GM19324 (cell line): ENCODE measurements around the gene TMEM11.
"Not testable (repeated sequence)": the region's sequence is repeated elsewhere in the genome, so short reads cannot be mapped to it uniquely, and the experiment has no call there.

ENCODE experiments used
- ATAC-seq: cut with Tn5 transposase; IDR thresholded peaks from one replicate; pipeline ENCODE4 v1.9.1; 2021; ENCODE audit warnings: mild to moderate bottlenecking, moderate library complexity; ENCODE audit not compliant: unreplicated experiment, low FRiP score

TMEM11 gene

GRCh38 chr17:21212826-21213637 is 929 bp downstream of the TMEM11 start:
- ATAC-seq = no peak

GRCh38 chr17:21211825-21212479 is 2.0 kb downstream of the TMEM11 start:
- no peak for ATAC-seq

- no peak for ATAC-seq
These were observed 3.4 kb downstream of the TMEM11 start for GRCh38 chr17:21210411-21211076.

DNA sequence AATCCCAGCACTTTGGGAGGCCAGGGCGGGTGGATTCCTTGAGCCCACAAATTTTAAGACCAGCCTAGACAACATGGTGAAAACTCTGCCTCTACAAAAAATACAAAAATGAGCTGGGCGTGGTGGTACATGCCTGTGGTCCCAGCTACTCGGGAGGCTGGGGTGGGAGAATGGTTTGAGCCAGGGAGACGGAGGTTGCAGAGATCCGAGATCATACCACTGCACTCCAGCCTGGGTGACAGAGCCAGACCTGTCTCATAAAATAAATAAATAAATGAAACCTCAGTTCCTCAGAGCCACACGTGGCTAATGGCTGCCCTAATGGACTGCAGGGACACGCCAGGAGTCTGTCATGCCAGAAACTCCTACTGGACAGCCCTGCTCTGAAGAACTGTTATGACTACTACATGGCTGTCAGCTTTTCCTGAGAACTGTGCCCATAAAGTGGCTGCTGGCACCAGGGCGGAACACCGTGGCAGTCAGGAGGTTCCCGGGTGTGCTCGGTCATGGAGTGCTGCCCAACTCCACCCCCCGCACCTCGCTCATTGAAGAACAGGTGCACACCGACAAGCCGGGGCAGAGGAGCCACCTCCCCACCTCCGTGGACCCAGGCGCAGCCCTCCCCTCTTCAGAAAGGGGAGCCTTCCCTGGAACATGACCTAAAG is 4.3 kb downstream of the TMEM11 start:
- no peak for ATAC-seq

DNA sequence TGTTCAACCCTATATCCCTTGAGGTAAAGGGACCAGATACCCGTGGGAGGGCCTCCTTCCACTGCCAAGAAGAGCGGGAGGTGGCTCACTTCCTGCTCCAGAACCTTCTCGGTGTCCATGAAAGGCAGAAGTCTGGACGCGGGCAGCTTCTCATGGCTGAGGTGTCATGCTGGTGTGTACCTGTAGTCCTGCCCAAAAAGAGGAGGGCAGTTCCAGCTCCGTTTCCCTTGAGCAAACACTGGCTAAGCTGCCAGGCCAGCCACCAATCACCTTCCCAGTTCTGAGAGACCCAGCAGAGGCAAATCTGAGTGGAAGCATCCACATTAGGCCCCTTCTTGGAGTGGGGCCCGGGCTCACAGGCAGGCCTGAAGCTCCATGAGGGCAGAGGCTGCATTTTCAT is 5.6 kb downstream of the TMEM11 start:
- no peak for ATAC-seq

DNA sequence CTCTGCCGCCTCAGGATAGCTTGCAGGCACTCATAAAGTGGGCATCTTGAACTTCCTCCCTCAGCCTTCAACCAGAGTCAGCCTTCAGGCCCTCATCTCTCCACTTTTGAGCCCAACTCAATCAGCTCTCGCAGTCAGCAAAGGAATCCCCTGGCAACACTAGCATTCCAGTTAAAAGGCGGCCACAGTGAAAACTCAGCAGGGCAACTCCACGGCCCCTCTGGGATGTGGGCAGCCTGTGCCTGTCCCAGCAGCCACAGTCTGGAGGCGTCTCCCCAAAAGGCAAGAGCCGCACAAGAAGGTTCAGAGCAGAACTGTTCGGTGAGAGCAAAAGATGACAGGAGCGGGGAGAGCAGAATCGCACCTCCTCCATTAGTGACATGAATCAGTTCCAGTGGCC is 9.0 kb downstream of the TMEM11 start:
- no peak for ATAC-seq

GRCh38 chr17:21202512-21202911 is 11.4 kb downstream of the TMEM11 start:
- no peak for ATAC-seq

GRCh38 chr17:21201874-21202273 is 12.1 kb downstream of the TMEM11 start:
- no peak for ATAC-seq

DNA sequence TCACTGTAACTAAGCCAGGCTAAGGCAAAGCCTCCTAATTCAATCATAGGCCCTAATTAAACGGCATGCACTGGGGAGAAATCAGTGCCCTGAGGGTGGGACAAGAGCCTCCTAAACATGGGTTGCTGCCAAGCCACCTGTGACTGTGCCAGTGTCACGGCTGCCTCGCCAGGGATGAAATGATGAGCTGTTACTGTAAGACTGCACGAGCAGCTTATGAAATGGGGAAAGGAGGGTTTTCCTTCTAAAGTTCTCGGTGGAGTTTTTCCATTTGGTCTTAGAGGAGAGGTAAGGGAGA is 12.7 kb downstream of the TMEM11 start:
- no peak for ATAC-seq

- ATAC-seq = no peak
These were observed 13.2 kb downstream of the TMEM11 start for GRCh38 chr17:21200590-21201297.

GRCh38 chr17:21199856-21200255 is 14.1 kb downstream of the TMEM11 start:
- no peak for ATAC-seq

- ATAC-seq = no peak
These were observed 14.7 kb downstream of the TMEM11 start for GRCh38 chr17:21199311-21199710.

- no peak for ATAC-seq
These were observed 15.6 kb downstream of the TMEM11 start for GRCh38 chr17:21198411-21198810.

- ATAC-seq = no peak
These were observed 17.8 kb downstream of the TMEM11 start for GRCh38 chr17:21196126-21196525.

DNA sequence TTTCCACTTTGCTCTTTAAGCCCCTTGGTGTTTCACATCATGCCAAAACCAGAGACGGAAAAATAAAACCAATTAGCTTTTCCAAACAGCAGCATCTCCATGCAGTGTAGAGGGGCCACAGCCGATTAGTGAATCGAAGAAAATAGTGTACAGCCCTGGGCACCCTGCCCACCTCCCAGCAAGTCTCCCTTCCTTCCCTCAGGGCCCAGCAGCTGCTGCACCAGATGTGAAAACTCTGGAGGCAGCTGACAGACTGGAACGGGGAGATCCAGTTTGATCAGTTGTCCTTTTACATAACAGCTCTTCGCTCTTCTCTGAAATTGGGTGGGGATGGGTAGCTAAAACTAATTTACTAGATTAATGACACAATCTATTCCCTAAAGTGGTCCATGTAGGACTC is 19.3 kb downstream of the TMEM11 start:
- ATAC-seq = no peak

- ATAC-seq = no peak
These were observed 19.7 kb downstream of the TMEM11 start for GRCh38 chr17:21194226-21194625.

- no peak for ATAC-seq
These were observed 20.9 kb downstream of the TMEM11 start for GRCh38 chr17:21193031-21193430.

- not testable (repeated sequence) for ATAC-seq
These were observed 21.5 kb downstream of the TMEM11 start for GRCh38 chr17:21192414-21192813.

- ATAC-seq = no peak
These were observed 22.3 kb downstream of the TMEM11 start for GRCh38 chr17:21191698-21192097.

DNA sequence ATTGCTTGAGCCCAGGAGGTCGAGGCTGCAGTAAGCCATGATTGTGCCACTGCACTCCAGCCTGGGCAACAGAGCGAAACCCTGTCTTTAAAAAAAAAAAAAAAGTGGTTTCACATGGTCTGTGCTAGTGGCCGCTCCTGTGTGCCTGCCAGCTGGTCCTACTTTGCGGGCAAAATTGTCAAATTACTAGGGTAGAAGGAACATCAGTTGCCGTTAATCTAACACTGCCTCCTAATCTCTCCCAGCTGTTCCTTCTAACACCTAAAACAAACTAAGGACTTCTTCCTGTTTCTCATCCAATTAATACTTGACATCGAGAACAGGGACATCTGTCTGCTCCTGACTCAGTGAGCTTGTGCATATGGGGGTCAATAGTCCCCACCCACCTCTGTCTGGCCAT is 23.9 kb downstream of the TMEM11 start:
- no peak for ATAC-seq

DNA sequence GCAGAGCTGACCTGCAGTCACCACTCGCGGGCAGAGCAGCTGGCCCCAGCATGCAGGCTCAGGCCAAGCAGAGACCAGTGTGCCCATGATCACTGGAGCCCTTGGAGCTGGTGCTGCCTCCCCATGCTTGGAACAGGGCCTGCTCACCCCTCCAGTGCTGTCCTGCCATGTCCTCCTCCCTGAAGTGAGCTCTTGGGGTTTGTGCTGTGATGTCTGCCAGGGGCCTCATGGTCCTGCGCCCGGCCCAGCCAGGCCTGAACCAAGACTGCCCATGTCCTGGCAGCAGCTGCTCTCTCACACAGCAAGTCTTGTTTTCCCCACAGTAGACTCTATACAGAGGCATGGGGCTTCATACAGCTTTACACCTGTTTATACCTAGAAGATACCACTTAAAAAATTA is 24.6 kb downstream of the TMEM11 start:
- no peak for ATAC-seq
